GM18519 (cell line): ENCODE results near the gene BSG.
"Not testable (repeated sequence)": the region's sequence is repeated elsewhere in the genome, so short reads cannot be mapped to it uniquely, and the experiment has no call there.

Experiments
- ATAC-seq: cut with Tn5 transposase; IDR thresholded peaks from one replicate; pipeline ENCODE4 v1.9.1; 2021; ENCODE audit warnings: mild to moderate bottlenecking, moderate library complexity; ENCODE audit not compliant: unreplicated experiment, low FRiP score

The BSG gene

GRCh38 chr19:584240-585001 lies 12.0 kb downstream of the BSG start:
- ATAC-seq, result no peak

GRCh38 chr19:585146-585545 lies 12.8 kb downstream of the BSG start:
- not testable (repeated sequence) for ATAC-seq

GRCh38 chr19:585551-586110 lies 13.2 kb downstream of the BSG start:
- no peak for ATAC-seq

GRCh38 chr19:588093-588740 lies 15.8 kb downstream of the BSG start:
- no peak for ATAC-seq

GRCh38 chr19:588741-589692 lies 16.6 kb downstream of the BSG start:
- no peak for ATAC-seq

GRCh38 chr19:589693-590395 lies 17.4 kb downstream of the BSG start, which contains the start of gene HCN2:
HCN2 (plus strand) TSS chr19:589881; CDS start chr19:589946, 65 bp downstream.
- no peak for ATAC-seq

GRCh38 chr19:590396-590745 lies 18.0 kb downstream of the BSG start:
- no peak for ATAC-seq

- no peak for ATAC-seq
These were observed 18.3 kb downstream of the BSG start for GRCh38 chr19:590750-591098.

GRCh38 chr19:591099-591958 lies 18.9 kb downstream of the BSG start:
- no peak for ATAC-seq

- no peak for ATAC-seq
These were observed 19.7 kb downstream of the BSG start for GRCh38 chr19:592101-592500.

- ATAC-seq, result no peak
These were observed 20.7 kb downstream of the BSG start for GRCh38 chr19:593055-593454.

GRCh38 chr19:593505-593904 lies 21.1 kb downstream of the BSG start:
- no peak for ATAC-seq

GRCh38 chr19:594265-594870 lies 22.0 kb downstream of the BSG start:
- ATAC-seq, result no peak

- ATAC-seq, result no peak
These were observed 23.2 kb downstream of the BSG start for GRCh38 chr19:595326-596262.

GRCh38 chr19:596263-596655 lies 23.9 kb downstream of the BSG start:
- no peak for ATAC-seq

- no peak for ATAC-seq
These were observed 25.3 kb downstream of the BSG start for GRCh38 chr19:597406-598315.

GRCh38 chr19:601310-601709 lies 28.9 kb downstream of the BSG start:
- ATAC-seq, result no peak
